Duodenal mucosa (tissue), 2 donors: ENCODE results near the gene MESP2.

ENCODE experiments used
- H3K27ac ChIP-seq: one replicate; pipeline ENCODE4 v1.7.0; 2013; ENCODE audit warnings: low read depth, low read length
- H3K27me3 ChIP-seq, 2 donors: one replicate each; pipeline ENCODE4 v1.7.0; 2013; ENCODE audit warnings: low read length in 2 of 2, control low read depth in 1 of 2; ENCODE audit not compliant: insufficient read depth in 2 of 2, control insufficient read depth in 1 of 2
- H3K36me3 ChIP-seq, 2 donors: one replicate each; pipeline ENCODE4 v1.7.0; 2013; ENCODE audit warnings: low read length in 2 of 2, control low read depth in 1 of 2; ENCODE audit not compliant: insufficient read depth in 2 of 2, control insufficient read depth in 1 of 2
- H3K4me1 ChIP-seq, 2 donors: one replicate each; pipeline ENCODE4 v1.7.0; 2013; ENCODE audit warnings: low read length in 2 of 2, control low read depth in 1 of 2; ENCODE audit not compliant: insufficient read depth in 2 of 2, control insufficient read depth in 1 of 2
- H3K4me3 ChIP-seq, 2 donors: one replicate each; pipeline ENCODE4 v1.7.0; 2013; ENCODE audit warnings: low read length in 2 of 2, low read depth in 1 of 2
- H3K9ac ChIP-seq, 2 donors: one replicate each; pipeline ENCODE4 v1.7.0; 2013; ENCODE audit warnings: low read length in 2 of 2, low read depth in 1 of 2
- H3K9me3 ChIP-seq, 2 donors: one replicate each; pipeline ENCODE4 v1.7.0; 2013; ENCODE audit warnings: low read length in 2 of 2, control low read depth in 1 of 2; ENCODE audit not compliant: control insufficient read depth in 1 of 2

MESP2 gene

GRCh38 chr15:89813381-89814111, 37.4 kb downstream of the MESP2 start:
- peak overlapping the region; percentile 69 for H3K27ac ChIP-seq
- H3K9ac ChIP-seq: peak overlapping the region; percentile 39 to 82
- H3K4me3 ChIP-seq: peak overlapping the region; percentile 56 to 66
- peaks cover 38% of the 10 kb centered on the region in 2 donors for H3K4me1 ChIP-seq
- H3K9me3 ChIP-seq: peaks cover 0 to 2% of the 10 kb centered on the region in 2 donors
- no peaks in the 10 kb centered on the region for H3K27me3 ChIP-seq
- H3K36me3 ChIP-seq: no peaks in the 10 kb centered on the region

- Histone ChIP-seq H3K36me3 (no peaks in the 10 kb centered on the region), H3K4me3 (peak overlapping the region; percentile 56 to 66), H3K4me1 (peaks cover 31% of the 10 kb centered on the region in 2 donors), H3K27me3 (no peaks in the 10 kb centered on the region), H3K27ac (peak overlapping the region; percentile 30), H3K9me3 (peaks cover 0 to 2% of the 10 kb centered on the region in 2 donors), H3K9ac (peak overlapping the region in 1 of 2 donors; percentile 82)
Observed at GRCh38 chr15:89814112-89814742, 38.1 kb downstream of the MESP2 start.

- Histone ChIP-seq H3K4me1 (peaks cover 23 to 25% of the 10 kb centered on the region in 2 donors), H3K4me3 (no peak overlapping the region), H3K36me3 (no peaks in the 10 kb centered on the region), H3K9ac (no peak overlapping the region), H3K27ac (no peak overlapping the region), H3K9me3 (peaks cover 0 to 2% of the 10 kb centered on the region in 2 donors), H3K27me3 (no peaks in the 10 kb centered on the region)
Observed at GRCh38 chr15:89815769-89816168, 39.6 kb downstream of the MESP2 start.

DNA sequence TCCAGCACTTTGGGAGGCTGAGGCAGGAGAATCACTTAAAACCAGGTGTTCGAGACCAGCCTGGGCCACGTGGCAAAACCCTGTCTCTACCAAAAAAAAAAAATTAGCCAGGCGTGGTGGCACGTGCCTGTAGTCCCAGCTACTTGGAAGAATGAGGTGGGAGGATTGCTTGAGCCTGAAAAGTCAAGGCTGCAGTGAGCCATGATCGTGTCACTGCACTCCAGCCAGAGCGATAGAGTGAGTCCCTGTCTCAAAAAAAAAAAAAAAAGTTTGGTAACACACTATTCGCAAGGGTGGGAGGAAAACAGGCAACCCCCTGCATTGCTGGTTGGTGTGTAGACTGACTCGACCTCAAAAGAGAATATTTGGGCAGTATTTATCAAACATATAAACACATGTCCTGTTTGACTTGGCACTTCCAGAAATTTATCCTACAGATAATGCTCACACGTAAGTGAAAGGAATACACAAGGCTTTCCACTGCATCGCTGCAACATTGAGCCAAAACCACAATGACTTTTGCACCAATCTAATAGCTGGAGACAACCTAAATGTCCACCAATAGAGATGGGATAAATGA, 41.7 kb downstream of the MESP2 start:
- Histone ChIP-seq H3K27ac (no peak overlapping the region), H3K4me3 (no peak overlapping the region), H3K9me3 (peaks cover 0 to 2% of the 10 kb centered on the region in 2 donors), H3K9ac (no peak overlapping the region), H3K4me1 (peaks cover 9 to 12% of the 10 kb centered on the region in 2 donors), H3K27me3 (peaks cover 0 to 4% of the 10 kb centered on the region in 2 donors), H3K36me3 (no peaks in the 10 kb centered on the region)

DNA sequence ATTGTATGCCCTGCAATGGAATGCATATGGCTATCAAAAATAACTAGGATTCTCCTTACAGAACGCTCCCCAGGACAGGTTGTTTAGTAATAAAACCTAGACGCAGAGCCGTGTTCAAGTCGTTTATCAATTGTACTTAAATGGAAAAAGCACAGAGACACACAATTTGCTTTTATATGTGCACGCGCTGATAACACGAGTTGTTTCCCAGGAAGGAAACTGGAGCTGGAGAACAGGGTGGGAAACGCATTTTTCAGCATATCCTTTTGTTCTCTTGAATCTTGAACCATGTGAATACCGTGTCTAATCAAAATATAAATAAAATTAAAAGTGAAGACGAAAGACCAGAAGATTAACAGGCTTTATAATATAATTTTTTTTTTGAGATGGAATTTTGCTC, 42.2 kb downstream of the MESP2 start:
- H3K27me3 ChIP-seq: peaks cover 0 to 4% of the 10 kb centered on the region in 2 donors
- peaks cover 0 to 2% of the 10 kb centered on the region in 2 donors for H3K9me3 ChIP-seq
- H3K4me1 ChIP-seq: peaks cover 4 to 7% of the 10 kb centered on the region in 2 donors
- H3K36me3 ChIP-seq: no peaks in the 10 kb centered on the region
- no peak overlapping the region for H3K27ac ChIP-seq
- no peak overlapping the region for H3K9ac ChIP-seq
- no peak overlapping the region for H3K4me3 ChIP-seq

GRCh38 chr15:89820666-89821611, 44.8 kb downstream of the MESP2 start:
- Histone ChIP-seq H3K36me3 (no peaks in the 10 kb centered on the region), H3K9ac (no peak overlapping the region), H3K27me3 (peaks cover 0 to 4% of the 10 kb centered on the region in 2 donors), H3K9me3 (no peaks in the 10 kb centered on the region), H3K4me1 (peaks cover 0 to 6% of the 10 kb centered on the region in 2 donors), H3K27ac (no peak overlapping the region), H3K4me3 (no peak overlapping the region)

GRCh38 chr15:89822026-89822425, 45.9 kb downstream of the MESP2 start:
- H3K27ac ChIP-seq: no peak overlapping the region
- H3K27me3 ChIP-seq: peaks cover 0 to 4% of the 10 kb centered on the region in 2 donors
- peaks cover 0 to 11% of the 10 kb centered on the region in 2 donors for H3K4me1 ChIP-seq
- no peak overlapping the region for H3K4me3 ChIP-seq
- no peaks in the 10 kb centered on the region for H3K36me3 ChIP-seq
- no peaks in the 10 kb centered on the region for H3K9me3 ChIP-seq
- H3K9ac ChIP-seq: no peak overlapping the region

- Histone ChIP-seq H3K27me3 (peaks cover 0 to 4% of the 10 kb centered on the region in 2 donors), H3K36me3 (no peaks in the 10 kb centered on the region), H3K27ac (no peak overlapping the region), H3K9ac (no peak overlapping the region), H3K4me3 (no peak overlapping the region), H3K4me1 (peaks cover under 1 to 15% of the 10 kb centered on the region in 2 donors), H3K9me3 (no peaks in the 10 kb centered on the region)
Observed at GRCh38 chr15:89822611-89822950, 46.4 kb downstream of the MESP2 start.

DNA sequence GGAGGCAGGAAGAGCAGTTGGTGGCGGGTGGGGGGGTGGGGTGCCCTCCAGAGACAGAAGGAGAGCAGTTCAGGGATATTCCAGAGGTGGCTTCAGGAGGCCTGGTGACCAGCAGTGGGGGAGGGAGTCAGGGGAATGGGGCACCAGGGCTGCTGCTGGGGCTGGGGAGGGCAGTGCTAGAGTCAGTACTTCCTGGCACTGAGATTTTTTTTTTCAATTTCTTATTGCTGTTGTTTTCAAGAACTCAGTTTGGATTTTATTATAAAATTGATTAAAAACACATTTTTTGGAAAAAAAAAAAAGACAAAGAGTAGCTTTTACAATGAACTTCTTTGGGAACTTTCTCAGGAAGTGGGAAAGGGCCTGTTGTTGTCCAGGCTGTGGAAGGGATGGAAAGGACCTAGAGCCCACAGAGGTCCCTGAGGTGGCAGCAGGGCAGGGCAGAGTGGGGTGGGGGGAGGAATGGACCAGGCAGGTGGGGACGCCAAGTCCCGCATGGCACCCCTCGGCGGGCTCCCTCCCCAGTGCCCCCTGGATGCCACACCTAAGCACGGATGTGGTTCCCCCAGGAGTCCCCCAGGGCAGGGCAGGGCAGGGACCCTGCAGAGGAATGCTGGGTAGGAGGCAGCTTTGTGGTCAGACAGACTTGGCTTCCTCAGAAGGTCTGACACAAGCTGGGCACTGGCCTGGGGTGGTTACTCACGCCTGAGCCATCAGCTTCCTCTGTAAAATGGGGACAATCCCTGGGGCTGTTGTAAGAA, 47.0 kb downstream of the MESP2 start:
- Histone ChIP-seq H3K27ac (no peak overlapping the region), H3K9me3 (no peaks in the 10 kb centered on the region), H3K4me3 (no peak overlapping the region), H3K4me1 (peaks cover 6 to 21% of the 10 kb centered on the region in 2 donors), H3K27me3 (peaks cover 0 to 4% of the 10 kb centered on the region in 2 donors), H3K9ac (no peak overlapping the region), H3K36me3 (no peaks in the 10 kb centered on the region)
